Nephron (organoid): ENCODE measurements around the gene ZSWIM9.
"Not testable (repeated sequence)": the region's sequence is repeated elsewhere in the genome, so short reads cannot be mapped to it uniquely, and the experiment has no call there.

ENCODE experiments used
- H3K27ac Mint-ChIP-seq, 3 experiments: 2 replicates each; pipeline ENCODE4 v1.8.0; 2020; ENCODE audit warnings: mixed read lengths in 3 of 3, mild to moderate bottlenecking in 2 of 3, moderate library complexity in 1 of 3
- H3K27me3 Mint-ChIP-seq: 2 replicates; pipeline ENCODE4 v1.8.0; 2021; ENCODE audit warnings: low read depth, mild to moderate bottlenecking, moderate library complexity, mixed read lengths
- H3K36me3 Mint-ChIP-seq: 2 replicates; pipeline ENCODE4 v1.8.0; 2020; ENCODE audit warnings: low read depth, mixed read lengths
- H3K4me1 Mint-ChIP-seq: 2 replicates; pipeline ENCODE4 v1.8.0; 2020; ENCODE audit warnings: mixed read lengths
- H3K4me3 Mint-ChIP-seq, 3 experiments: 2 replicates each; pipeline ENCODE4 v1.8.0; 2020; ENCODE audit warnings: mild to moderate bottlenecking in 3 of 3, mixed read lengths in 3 of 3, moderate library complexity in 2 of 3
- H3K9me3 Mint-ChIP-seq: 2 replicates; pipeline ENCODE4 v1.8.0; 2020; ENCODE audit warnings: mixed read lengths
- TF ChIP-seq, protein P1 (sequence below), 3 experiments: fragments of 200-600 bp; sonication (generic); IDR thresholded peaks; one replicate each; pipeline ENCODE4 v1.5.0; 2021; ENCODE audit warnings: antibody characterized with exemption in 3 of 3; ENCODE audit not compliant: unreplicated experiment in 3 of 3

The ZSWIM9 gene

DNA sequence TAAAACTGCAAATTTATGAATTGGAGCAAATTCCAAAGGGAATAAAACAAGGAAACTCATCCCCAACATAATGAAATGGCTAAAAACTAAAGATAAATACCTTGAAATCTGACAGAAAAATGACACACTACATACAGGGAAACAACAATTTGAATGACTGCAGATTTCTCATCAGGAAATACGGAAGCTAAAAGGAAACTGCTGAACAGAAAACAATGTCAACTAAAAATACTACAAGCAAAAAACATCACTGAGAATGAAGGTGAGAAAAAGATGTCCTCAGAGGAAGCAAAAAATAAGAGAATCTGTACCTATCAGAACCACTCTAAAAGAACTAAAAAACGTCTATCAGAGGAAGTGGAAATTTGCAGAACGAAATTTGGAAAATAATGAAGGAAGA is 39.5 kb downstream of the ZSWIM9 start:
- Mint-ChIP-seq H3K4me1 (no peaks in the 10 kb centered on the region), H3K4me3 (no peak overlapping the region), H3K9me3 (no peaks in the 10 kb centered on the region), H3K27ac (peak overlapping the region in 1 of 3 experiments; percentile 60), H3K36me3 (peaks cover 32% of the 10 kb centered on the region), H3K27me3 (no peaks in the 10 kb centered on the region)
- TF ChIP-seq, protein P1, sequence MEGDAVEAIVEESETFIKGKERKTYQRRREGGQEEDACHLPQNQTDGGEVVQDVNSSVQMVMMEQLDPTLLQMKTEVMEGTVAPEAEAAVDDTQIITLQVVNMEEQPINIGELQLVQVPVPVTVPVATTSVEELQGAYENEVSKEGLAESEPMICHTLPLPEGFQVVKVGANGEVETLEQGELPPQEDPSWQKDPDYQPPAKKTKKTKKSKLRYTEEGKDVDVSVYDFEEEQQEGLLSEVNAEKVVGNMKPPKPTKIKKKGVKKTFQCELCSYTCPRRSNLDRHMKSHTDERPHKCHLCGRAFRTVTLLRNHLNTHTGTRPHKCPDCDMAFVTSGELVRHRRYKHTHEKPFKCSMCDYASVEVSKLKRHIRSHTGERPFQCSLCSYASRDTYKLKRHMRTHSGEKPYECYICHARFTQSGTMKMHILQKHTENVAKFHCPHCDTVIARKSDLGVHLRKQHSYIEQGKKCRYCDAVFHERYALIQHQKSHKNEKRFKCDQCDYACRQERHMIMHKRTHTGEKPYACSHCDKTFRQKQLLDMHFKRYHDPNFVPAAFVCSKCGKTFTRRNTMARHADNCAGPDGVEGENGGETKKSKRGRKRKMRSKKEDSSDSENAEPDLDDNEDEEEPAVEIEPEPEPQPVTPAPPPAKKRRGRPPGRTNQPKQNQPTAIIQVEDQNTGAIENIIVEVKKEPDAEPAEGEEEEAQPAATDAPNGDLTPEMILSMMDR (IDR thresholded peaks at IDR 0.05; ENCODE audit: unreplicated experiment in 3 of 3), result no peak

DNA sequence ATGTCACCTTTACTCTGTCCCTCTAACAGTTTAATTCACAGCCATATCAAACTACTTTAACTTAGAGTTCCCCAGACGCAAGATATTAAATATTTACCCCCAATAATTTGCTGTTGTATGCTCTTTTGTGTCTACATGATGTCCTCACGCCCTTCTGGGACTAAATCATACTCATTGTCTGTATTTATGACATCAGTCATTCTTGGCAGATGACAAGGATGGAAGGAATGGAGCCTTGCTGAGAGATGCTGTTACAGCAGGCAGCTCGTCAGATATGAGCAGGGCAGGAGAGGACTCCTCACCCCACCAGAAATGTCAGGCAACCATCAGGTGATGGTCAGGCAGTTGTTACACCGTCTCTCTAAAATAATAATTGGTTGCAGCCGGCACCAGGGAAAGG is 43.5 kb downstream of the ZSWIM9 start:
- no peaks in the 10 kb centered on the region for H3K4me1 Mint-ChIP-seq
- no peak overlapping the region for H3K27ac Mint-ChIP-seq
- no peak overlapping the region for H3K4me3 Mint-ChIP-seq
- TF ChIP-seq, protein P1 (IDR thresholded peaks at IDR 0.05; ENCODE audit: unreplicated experiment in 3 of 3), result no peak
- no peaks in the 10 kb centered on the region for H3K9me3 Mint-ChIP-seq
- H3K27me3 Mint-ChIP-seq, result no peaks in the 10 kb centered on the region
- H3K36me3 Mint-ChIP-seq, result peaks cover 56% of the 10 kb centered on the region

DNA sequence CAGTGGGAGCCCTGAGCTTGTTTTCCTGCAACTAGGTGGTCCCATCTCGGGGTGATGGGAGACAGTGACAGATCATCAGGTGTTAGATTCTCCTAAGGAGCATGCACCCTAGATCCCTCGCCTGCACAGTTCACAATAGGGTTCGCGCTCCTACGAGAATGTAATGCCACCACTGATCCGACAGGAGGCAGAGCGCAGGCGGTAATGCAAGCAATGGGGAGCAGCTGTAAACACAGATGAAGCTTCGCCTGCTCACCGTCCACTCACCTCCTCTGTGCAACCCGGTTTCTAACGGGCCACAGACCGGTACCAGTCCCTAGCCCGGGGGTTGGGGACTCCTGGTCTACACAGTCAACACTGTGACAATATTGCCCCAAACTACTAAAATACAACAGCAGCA is 46.5 kb downstream of the ZSWIM9 start:
- Mint-ChIP-seq H3K27me3 (no peaks in the 10 kb centered on the region), H3K36me3 (peaks cover 54% of the 10 kb centered on the region), H3K9me3 (no peaks in the 10 kb centered on the region), H3K27ac (no peak overlapping the region), H3K4me1 (no peaks in the 10 kb centered on the region), H3K4me3 (no peak overlapping the region)
- TF ChIP-seq, protein P1 (IDR thresholded peaks at IDR 0.05; ENCODE audit: unreplicated experiment in 3 of 3), result no peak

DNA sequence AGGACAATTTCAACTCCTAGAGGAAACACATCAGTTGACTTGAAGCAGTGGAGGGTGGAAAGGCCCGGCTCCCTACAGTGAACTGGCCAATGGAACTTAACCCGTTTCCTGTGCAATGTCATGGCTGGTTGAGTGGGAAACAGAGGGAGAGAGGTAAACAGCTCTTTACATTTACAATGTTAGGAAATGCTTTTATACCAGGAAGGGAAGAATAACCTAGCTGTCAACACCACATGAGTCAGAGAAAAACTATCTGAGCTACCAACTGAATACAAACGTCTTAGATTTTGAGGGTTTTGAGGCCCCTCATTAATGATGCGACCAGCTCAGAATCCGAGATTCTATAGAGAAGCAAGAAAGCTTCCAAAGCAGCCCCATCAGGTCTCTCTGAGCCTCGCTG is 48.5 kb downstream of the ZSWIM9 start:
- Mint-ChIP-seq H3K4me1 (no peaks in the 10 kb centered on the region), H3K27me3 (no peaks in the 10 kb centered on the region), H3K4me3 (no peak overlapping the region), H3K36me3 (peaks cover 46% of the 10 kb centered on the region), H3K9me3 (no peaks in the 10 kb centered on the region), H3K27ac (no peak overlapping the region)
- TF ChIP-seq, protein P1 (IDR thresholded peaks at IDR 0.05; ENCODE audit: unreplicated experiment in 3 of 3), result no peak

DNA sequence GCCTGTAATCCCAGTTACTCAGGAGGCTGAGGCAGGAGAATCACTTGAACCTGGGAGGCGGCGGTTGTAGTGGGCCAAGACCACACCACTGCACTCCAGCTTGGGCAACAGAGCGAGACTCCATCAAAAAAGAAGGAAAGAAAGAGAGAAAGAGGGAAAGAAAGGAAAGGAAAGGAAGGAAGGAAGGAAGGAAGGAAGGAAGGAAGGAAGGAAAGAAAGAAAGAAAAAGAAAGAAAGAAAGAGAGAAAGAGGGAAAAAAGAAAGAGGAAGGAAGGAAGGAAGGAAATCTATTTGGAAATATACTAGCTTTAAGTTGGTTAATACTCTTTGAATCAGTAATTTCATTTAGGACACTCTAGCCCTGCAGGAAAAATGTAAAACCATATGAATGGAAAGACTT is 50.3 kb downstream of the ZSWIM9 start:
- not testable (repeated sequence) for H3K27ac Mint-ChIP-seq, H3K4me3 Mint-ChIP-seq, H3K9me3 Mint-ChIP-seq, H3K27me3 Mint-ChIP-seq, H3K4me1 Mint-ChIP-seq
- H3K36me3 Mint-ChIP-seq, result peaks cover 50% of the 10 kb centered on the region

DNA sequence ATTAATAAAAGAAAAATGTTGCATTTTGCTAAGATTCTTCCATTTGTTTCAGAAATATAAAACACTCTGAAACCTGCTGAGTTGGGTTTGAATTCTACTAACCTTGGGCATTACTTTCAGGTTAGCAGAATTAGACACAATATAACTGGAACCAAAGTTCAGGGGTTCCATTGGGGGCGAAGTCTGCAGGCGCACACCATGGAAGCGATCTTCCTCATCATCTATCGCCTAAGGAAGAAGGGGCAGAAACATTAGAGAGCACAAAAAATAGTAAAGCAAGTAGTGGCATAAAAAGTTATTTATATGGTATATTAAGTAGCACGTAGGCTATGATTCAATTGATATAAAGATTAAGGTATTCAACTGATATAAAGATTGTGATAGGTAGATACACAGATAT is 51.1 kb downstream of the ZSWIM9 start:
- Mint-ChIP-seq H3K4me3 (no peak overlapping the region), H3K27ac (no peak overlapping the region), H3K4me1 (no peaks in the 10 kb centered on the region), H3K36me3 (peaks cover 47% of the 10 kb centered on the region), H3K9me3 (no peaks in the 10 kb centered on the region), H3K27me3 (no peaks in the 10 kb centered on the region)
- TF ChIP-seq, protein P1 (IDR thresholded peaks at IDR 0.05; ENCODE audit: unreplicated experiment in 3 of 3), result no peak
